WI38 (cell line): ENCODE data around the gene MSH2.

Experiments
- H3K4me3 ChIP-seq: 2 replicates; pipeline ENCODE4 v1.5.1; 2011; ENCODE audit warnings: low read depth, mild to moderate bottlenecking, control low read depth, low read length
- TF ChIP-seq, protein P1 (sequence below): IDR thresholded peaks from 2 replicates; pipeline ENCODE4 v1.5.1; 2012; ENCODE audit warnings: low read depth, mild to moderate bottlenecking, control low read depth, low read length

MSH2 gene

DNA sequence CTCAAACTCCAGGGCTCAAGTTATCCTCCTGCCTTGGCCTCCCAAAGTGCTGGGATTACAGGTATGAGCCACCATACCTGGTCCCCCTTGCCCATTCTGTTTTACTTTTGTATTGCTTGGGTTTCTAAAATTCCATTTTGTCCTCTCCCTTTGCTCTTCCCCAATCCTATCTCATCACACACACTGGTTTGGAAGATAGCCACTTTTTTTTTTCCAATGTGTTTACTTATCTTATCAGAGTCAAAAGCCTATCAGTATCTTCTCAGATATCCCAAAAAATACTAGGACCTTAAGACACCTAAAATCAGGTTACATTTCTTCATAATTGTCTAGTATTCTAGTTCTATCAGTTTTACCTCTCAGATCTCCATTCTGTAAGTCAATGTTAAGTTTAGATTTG is 56.1 kb downstream of the MSH2 start:
- TF ChIP-seq, protein P1, sequence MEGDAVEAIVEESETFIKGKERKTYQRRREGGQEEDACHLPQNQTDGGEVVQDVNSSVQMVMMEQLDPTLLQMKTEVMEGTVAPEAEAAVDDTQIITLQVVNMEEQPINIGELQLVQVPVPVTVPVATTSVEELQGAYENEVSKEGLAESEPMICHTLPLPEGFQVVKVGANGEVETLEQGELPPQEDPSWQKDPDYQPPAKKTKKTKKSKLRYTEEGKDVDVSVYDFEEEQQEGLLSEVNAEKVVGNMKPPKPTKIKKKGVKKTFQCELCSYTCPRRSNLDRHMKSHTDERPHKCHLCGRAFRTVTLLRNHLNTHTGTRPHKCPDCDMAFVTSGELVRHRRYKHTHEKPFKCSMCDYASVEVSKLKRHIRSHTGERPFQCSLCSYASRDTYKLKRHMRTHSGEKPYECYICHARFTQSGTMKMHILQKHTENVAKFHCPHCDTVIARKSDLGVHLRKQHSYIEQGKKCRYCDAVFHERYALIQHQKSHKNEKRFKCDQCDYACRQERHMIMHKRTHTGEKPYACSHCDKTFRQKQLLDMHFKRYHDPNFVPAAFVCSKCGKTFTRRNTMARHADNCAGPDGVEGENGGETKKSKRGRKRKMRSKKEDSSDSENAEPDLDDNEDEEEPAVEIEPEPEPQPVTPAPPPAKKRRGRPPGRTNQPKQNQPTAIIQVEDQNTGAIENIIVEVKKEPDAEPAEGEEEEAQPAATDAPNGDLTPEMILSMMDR: no peak
- no peak overlapping the region for H3K4me3 ChIP-seq

DNA sequence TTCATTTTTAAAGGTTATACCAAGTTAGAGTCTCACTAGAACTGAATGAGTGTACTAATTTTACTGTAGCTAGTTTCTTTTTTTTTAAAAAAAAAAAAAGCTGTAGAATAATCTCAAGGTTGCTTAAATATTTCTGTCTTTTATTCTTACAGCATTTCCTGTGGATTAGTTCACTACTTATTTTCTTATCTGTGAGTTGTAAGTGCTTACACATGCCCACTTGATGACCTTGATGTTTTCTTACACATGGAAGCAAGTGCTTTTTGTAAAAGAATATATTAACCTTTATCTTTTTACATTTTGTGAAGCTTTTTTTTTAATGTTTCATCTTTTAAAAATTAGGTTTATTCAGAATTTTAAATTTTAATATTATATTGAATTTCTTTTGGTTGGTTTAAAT is 57.8 kb downstream of the MSH2 start:
- H3K4me3 ChIP-seq: no peak overlapping the region
- TF ChIP-seq, protein P1: no peak

DNA sequence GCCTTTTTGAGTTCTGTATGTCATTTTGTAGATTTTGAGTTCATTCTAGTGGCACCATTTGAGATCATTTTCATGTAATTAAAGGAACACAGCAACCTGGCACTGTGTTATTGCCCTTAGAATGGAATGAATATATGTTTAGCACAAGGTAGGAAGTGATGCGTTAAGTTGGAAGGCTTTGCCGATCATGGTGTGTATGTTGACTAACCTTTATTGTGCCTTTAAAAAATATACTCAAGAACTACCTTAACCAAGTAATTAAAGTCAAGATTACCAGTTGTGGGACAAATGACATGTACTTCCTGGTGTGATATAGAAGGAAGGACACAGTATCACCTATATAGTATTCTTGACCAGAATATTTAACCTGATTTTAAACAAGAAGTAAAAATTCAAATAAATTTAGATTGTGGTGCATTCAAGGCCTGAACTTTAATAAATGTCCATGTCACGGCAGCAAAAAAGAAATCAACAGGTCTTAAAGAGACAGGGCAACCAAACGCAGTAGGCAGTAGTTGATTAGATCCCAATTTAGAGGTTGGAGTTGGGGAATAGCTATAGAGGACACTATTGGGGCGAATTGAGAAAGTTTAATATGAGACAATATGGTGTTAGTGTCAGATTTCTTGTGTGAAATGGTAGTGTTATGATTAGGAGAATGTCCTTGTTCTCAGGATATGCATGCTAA is 68.6 kb downstream of the MSH2 start:
- TF ChIP-seq, protein P1: no peak
- no peak overlapping the region for H3K4me3 ChIP-seq

DNA sequence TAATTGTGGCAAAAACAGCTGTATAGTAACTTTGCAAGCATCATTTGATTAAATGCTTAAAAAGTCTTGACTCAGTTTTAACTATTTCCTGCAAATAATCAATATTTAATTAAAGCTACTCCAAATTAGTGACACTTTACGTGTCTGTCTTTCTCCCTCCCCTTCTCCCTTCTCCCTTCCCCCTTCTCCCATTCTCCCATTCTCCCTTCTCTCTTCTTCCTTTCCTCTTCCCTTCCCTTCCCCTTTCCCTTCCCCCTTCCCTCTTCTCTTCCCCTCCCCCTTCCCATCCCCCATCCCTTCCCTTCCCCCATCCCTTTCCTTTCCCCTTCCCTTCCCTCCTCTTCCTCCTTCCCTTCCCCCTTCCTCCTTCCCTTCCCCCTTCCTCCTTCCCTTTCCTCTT is 76.9 kb downstream of the MSH2 start:
- H3K4me3 ChIP-seq: no peak overlapping the region
- TF ChIP-seq, protein P1: no peak

DNA sequence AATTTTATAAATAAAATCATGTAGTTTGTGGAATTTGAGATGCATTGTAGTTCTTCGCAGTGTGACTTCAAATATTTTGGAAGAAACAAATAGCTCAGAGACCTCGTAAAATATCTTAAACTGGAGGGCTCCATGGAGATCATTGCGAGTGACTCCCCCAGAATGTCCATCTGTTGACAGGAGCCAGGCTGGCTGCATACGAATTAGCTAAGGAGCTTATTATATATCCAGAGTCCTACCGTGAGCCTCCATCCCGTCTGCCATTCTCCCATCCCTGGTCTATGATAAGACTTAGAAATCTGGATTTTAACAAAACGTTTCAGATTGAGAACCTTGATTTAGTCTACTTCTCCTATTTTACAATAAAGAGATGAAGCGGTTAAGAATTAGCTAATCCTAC is 80.2 kb downstream of the MSH2 start:
- no peak overlapping the region for H3K4me3 ChIP-seq
- TF ChIP-seq, protein P1: no peak

DNA sequence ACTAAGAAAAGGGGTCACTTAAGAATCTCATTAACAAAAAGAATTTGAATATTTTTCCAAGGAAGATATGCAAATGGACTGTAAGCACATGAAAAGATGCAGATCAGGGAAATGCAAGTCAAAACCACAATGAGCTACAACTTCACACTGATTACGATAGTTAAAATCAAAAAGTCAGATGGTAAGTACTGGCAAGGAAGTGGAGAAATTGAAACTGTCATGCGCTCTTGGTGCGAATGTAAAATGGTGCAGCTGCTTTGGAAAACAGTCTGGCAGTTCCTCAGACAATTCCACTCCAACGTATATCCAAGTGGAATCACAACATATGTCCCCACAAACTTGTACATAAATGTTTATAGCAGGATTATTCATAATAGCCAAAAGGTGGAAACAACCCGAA is 81.4 kb downstream of the MSH2 start:
- TF ChIP-seq, protein P1: no peak
- H3K4me3 ChIP-seq: no peak overlapping the region

DNA sequence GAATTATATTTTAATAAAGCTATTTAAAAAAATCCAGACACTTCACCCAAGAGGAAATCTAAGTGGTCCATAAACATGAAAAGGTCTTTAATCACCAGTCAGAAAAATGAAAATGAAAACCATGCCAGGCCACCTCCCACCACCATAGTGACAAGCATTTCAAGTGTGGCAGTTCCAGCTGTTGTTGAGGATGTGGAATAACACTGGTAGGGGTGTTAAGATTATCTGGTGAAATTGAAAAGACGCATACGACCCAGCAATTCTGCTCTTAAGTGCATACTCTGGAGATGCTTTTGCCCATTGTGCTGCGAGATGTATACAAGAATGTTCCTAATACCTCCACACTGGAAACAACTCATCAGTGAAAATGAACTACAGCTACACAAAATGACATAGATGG is 82.2 kb downstream of the MSH2 start:
- TF ChIP-seq, protein P1: no peak
- H3K4me3 ChIP-seq: no peak overlapping the region
